ENCODE measurements around the gene MPV17L2. TPM values are rescaled to one million over a fixed set of nuclear protein-coding genes. Genes with fewer than 3 reads are reported as not detected.

Gene MPV17L2
- total and polyA plus RNA-seq, 8 donors: 4.9 to 14.8 (median 7.3) TPM

- ATAC-seq (no peak), DNase-seq (no peak)
- peaks cover 0 to 26% of the 10 kb centered on the region in 2 donors for H3K27me3 ChIP-seq
- H3K36me3 ChIP-seq: no peaks in the 10 kb centered on the region
- H3K9me3 ChIP-seq: no peaks in the 10 kb centered on the region
- no peak overlapping the region for H3K4me3 ChIP-seq
- peaks cover 2 to 6% of the 10 kb centered on the region in 2 donors for H3K4me1 ChIP-seq
- intact Hi-C loops (cut with DNase I): no loop called here
- H3K27ac ChIP-seq: no peak overlapping the region
- no peak for TF ChIP-seq CTCF (IDR thresholded peaks at IDR 0.05)
These were observed 18.7 kb downstream of the MPV17L2 start for GRCh38 chr19:18211683-18212082.

- H3K4me1 ChIP-seq: no peaks in the 10 kb centered on the region
- TF ChIP-seq CTCF (IDR thresholded peaks at IDR 0.05): no peak
- no peaks in the 10 kb centered on the region for H3K36me3 ChIP-seq
- no peak for DNase-seq
- no peaks in the 10 kb centered on the region for H3K9me3 ChIP-seq
- no peak overlapping the region for H3K4me3 ChIP-seq
- ATAC-seq: no peak
- peaks cover 0 to 10% of the 10 kb centered on the region in 2 donors for H3K27me3 ChIP-seq
- intact Hi-C loops (cut with DNase I): no loop called here
- no peak overlapping the region for H3K27ac ChIP-seq
These were observed 21.9 kb downstream of the MPV17L2 start for GRCh38 chr19:18214779-18215433.

GRCh38 chr19:18216789-18217188 is 23.8 kb downstream of the MPV17L2 start:
- intact Hi-C loops (cut with DNase I): no loop called here
- Histone ChIP-seq H3K4me1 (no peaks in the 10 kb centered on the region), H3K36me3 (no peaks in the 10 kb centered on the region), H3K27me3 (peaks cover 0 to 24% of the 10 kb centered on the region in 2 donors), H3K4me3 (no peak overlapping the region), H3K9me3 (no peaks in the 10 kb centered on the region), H3K27ac (no peak overlapping the region)
- DNase-seq: no peak
- ATAC-seq: no peak
- no peak for TF ChIP-seq CTCF (IDR thresholded peaks at IDR 0.05)

GRCh38 chr19:18218159-18218558 is 25.1 kb downstream of the MPV17L2 start:
- no peak for ATAC-seq
- intact Hi-C loops (cut with DNase I): no loop called here

GRCh38 chr19:18218600-18218999 is 25.6 kb downstream of the MPV17L2 start:
- ATAC-seq (no peak), DNase-seq (no peak)
- H3K27ac ChIP-seq: no peak overlapping the region
- TF ChIP-seq CTCF (IDR thresholded peaks at IDR 0.05): no peak
- no peaks in the 10 kb centered on the region for H3K9me3 ChIP-seq
- H3K4me3 ChIP-seq: no peak overlapping the region
- intact Hi-C loops (cut with DNase I): no loop called here
- H3K36me3 ChIP-seq: no peaks in the 10 kb centered on the region
- no peaks in the 10 kb centered on the region for H3K4me1 ChIP-seq
- H3K27me3 ChIP-seq: peaks cover 0 to 38% of the 10 kb centered on the region in 2 donors

More at GRCh38 chr19:18218159-18218558, 25.1 kb downstream of the MPV17L2 start:
- peaks cover 0 to 36% of the 10 kb centered on the region in 2 donors for H3K27me3 ChIP-seq
- no peaks in the 10 kb centered on the region for H3K4me1 ChIP-seq
- TF ChIP-seq CTCF (IDR thresholded peaks at IDR 0.05): no peak
- H3K36me3 ChIP-seq: no peaks in the 10 kb centered on the region
- H3K9me3 ChIP-seq: no peaks in the 10 kb centered on the region
- H3K27ac ChIP-seq: no peak overlapping the region
- H3K4me3 ChIP-seq: no peak overlapping the region
- no peak for DNase-seq

All from left lung (tissue), 10 donors.